ENCODE data around the gene DUSP5.

DNA sequence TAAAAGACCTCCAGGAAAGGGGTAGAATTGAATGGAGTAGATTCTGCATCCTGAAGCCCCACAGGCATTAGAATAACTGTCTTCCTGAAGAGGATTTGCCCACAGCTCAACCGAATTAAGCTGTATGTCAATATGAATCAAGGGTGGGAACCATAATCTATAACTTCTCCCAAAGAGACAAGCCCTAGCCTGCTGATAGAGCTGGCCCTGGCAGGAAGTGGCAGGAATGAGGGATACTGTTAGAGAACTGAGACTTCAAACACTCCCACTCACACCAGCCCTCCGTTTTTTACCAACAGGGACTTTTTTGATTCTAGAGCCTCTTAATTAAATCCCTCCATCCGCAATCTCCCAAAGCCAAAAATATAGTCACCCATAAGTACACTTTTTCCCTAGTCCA is 12.2 kb upstream of the DUSP5 start:
- TF ChIP-seq, protein P1, sequence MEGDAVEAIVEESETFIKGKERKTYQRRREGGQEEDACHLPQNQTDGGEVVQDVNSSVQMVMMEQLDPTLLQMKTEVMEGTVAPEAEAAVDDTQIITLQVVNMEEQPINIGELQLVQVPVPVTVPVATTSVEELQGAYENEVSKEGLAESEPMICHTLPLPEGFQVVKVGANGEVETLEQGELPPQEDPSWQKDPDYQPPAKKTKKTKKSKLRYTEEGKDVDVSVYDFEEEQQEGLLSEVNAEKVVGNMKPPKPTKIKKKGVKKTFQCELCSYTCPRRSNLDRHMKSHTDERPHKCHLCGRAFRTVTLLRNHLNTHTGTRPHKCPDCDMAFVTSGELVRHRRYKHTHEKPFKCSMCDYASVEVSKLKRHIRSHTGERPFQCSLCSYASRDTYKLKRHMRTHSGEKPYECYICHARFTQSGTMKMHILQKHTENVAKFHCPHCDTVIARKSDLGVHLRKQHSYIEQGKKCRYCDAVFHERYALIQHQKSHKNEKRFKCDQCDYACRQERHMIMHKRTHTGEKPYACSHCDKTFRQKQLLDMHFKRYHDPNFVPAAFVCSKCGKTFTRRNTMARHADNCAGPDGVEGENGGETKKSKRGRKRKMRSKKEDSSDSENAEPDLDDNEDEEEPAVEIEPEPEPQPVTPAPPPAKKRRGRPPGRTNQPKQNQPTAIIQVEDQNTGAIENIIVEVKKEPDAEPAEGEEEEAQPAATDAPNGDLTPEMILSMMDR (IDR thresholded peaks at IDR 0.05; ENCODE audit: poor library complexity), result no peak
- TF ChIP-seq EZH2 (IDR thresholded peaks at IDR 0.05; ENCODE audit: borderline replicate concordance), result no peak
